ENCODE results near the gene NTRK3. TPM values are rescaled to one million over a fixed set of nuclear protein-coding genes. Genes with fewer than 3 reads are reported as not detected.

Gene NTRK3
- total RNA-seq, 1 donor from 2014 or later = not detected

- Mint-ChIP-seq H3K27me3 (peaks cover 26% of the 10 kb centered on the region), H3K9me3 (ENCODE audit: low read depth) (no peaks in the 10 kb centered on the region), H3K4me3 (ENCODE audit: low read depth) (no peak overlapping the region), H3K27ac (no peak overlapping the region), H3K36me3 (ENCODE audit: insufficient read depth) (no peaks in the 10 kb centered on the region), H3K4me1 (ENCODE audit: low read depth) (no peaks in the 10 kb centered on the region)
- DNase-seq (ENCODE audit: low spot score, unreplicated experiment) = no peak
- peak; percentile 23 for TF ChIP-seq CTCF (IDR thresholded peaks at IDR 0.05; ENCODE audit: unreplicated experiment)
Observed at GRCh38 chr15:87959080-87959479, 297.5 kb downstream of the NTRK3 start.

- Mint-ChIP-seq H3K27me3 (peaks cover 26% of the 10 kb centered on the region), H3K36me3 (ENCODE audit: insufficient read depth) (no peaks in the 10 kb centered on the region), H3K4me1 (ENCODE audit: low read depth) (no peaks in the 10 kb centered on the region), H3K27ac (no peak overlapping the region), H3K9me3 (ENCODE audit: low read depth) (no peaks in the 10 kb centered on the region), H3K4me3 (ENCODE audit: low read depth) (no peak overlapping the region)
- no peak for TF ChIP-seq CTCF (IDR thresholded peaks at IDR 0.05; ENCODE audit: unreplicated experiment)
- no peak for DNase-seq (ENCODE audit: low spot score, unreplicated experiment)
Observed at GRCh38 chr15:87955284-87955909, 301.1 kb downstream of the NTRK3 start.

- Mint-ChIP-seq H3K27me3 (peaks cover 28% of the 10 kb centered on the region), H3K4me3 (ENCODE audit: low read depth) (no peak overlapping the region), H3K9me3 (ENCODE audit: low read depth) (no peaks in the 10 kb centered on the region), H3K4me1 (ENCODE audit: low read depth) (no peaks in the 10 kb centered on the region), H3K36me3 (ENCODE audit: insufficient read depth) (no peaks in the 10 kb centered on the region), H3K27ac (no peak overlapping the region)
- DNase-seq (ENCODE audit: low spot score, unreplicated experiment) = no peak
- TF ChIP-seq CTCF (IDR thresholded peaks at IDR 0.05; ENCODE audit: unreplicated experiment) = no peak
Observed at GRCh38 chr15:87954793-87955192, 301.7 kb downstream of the NTRK3 start.

- Mint-ChIP-seq H3K4me3 (ENCODE audit: low read depth) (no peak overlapping the region), H3K27ac (no peak overlapping the region), H3K27me3 (peaks cover 17% of the 10 kb centered on the region), H3K4me1 (ENCODE audit: low read depth) (no peaks in the 10 kb centered on the region), H3K9me3 (ENCODE audit: low read depth) (no peaks in the 10 kb centered on the region), H3K36me3 (ENCODE audit: insufficient read depth) (no peaks in the 10 kb centered on the region)
- TF ChIP-seq CTCF (IDR thresholded peaks at IDR 0.05; ENCODE audit: unreplicated experiment) = no peak
- no peak for DNase-seq (ENCODE audit: low spot score, unreplicated experiment)
Observed at GRCh38 chr15:87952736-87953287, 303.7 kb downstream of the NTRK3 start.

GRCh38 chr15:87949575-87950223 lies 306.8 kb downstream of the NTRK3 start:
- Mint-ChIP-seq H3K27me3 (peaks cover 21% of the 10 kb centered on the region), H3K9me3 (ENCODE audit: low read depth) (no peaks in the 10 kb centered on the region), H3K27ac (no peak overlapping the region), H3K4me3 (ENCODE audit: low read depth) (no peak overlapping the region), H3K36me3 (ENCODE audit: insufficient read depth) (no peaks in the 10 kb centered on the region), H3K4me1 (ENCODE audit: low read depth) (no peaks in the 10 kb centered on the region)
- no peak for DNase-seq (ENCODE audit: low spot score, unreplicated experiment)
- no peak for TF ChIP-seq CTCF (IDR thresholded peaks at IDR 0.05; ENCODE audit: unreplicated experiment)

Measured in progenitor cell of endocrine pancreas (in vitro differentiated cells).